AML-193 (cell line): Measurements from ENCODE around the gene PTX4.
"Not testable (repeated sequence)": the region's sequence is repeated elsewhere in the genome, so short reads cannot be mapped to it uniquely, and the experiment has no call there.

Experiments used
- DNase-seq, 2 experiments: peaks; one replicate each; lab custom pipeline; 2025; lab: John Stamatoyannopoulos, UW

PTX4 gene

GRCh38 chr16:1443980-1444729 is 44.6 kb downstream of the PTX4 start, which contains the start of gene CCDC154:
Gene CCDC154 (minus strand): TSS chr16:1444556. CDS start chr16:1444322, 234 bp downstream.
- no peak for DNase-seq

GRCh38 chr16:1443403-1443973 is 45.3 kb downstream of the PTX4 start:
- DNase-seq = no peak

GRCh38 chr16:1442697-1443096 is 46.0 kb downstream of the PTX4 start:
- no peak for DNase-seq

- no peak for DNase-seq
Measured at GRCh38 chr16:1441391-1441829, 47.3 kb downstream of the PTX4 start.

- DNase-seq = not testable (repeated sequence)
Measured at GRCh38 chr16:1439699-1440074, 49.1 kb downstream of the PTX4 start.

GRCh38 chr16:1439058-1439698 is 49.6 kb downstream of the PTX4 start:
- no peak for DNase-seq

- DNase-seq = no peak
Measured at GRCh38 chr16:1438229-1439057, 50.3 kb downstream of the PTX4 start.

GRCh38 chr16:1437606-1438005 is 51.1 kb downstream of the PTX4 start:
- no peak for DNase-seq

GRCh38 chr16:1436731-1437355 is 51.9 kb downstream of the PTX4 start:
- DNase-seq = no peak

- no peak for DNase-seq
Measured at GRCh38 chr16:1435921-1436697, 52.6 kb downstream of the PTX4 start.
